ENCODE data around the gene FAIM. TPM values are rescaled to one million over a fixed set of nuclear protein-coding genes. Genes with fewer than 3 reads are reported as not detected.
"Not testable (repeated sequence)": the region's sequence is repeated elsewhere in the genome, so short reads cannot be mapped to it uniquely, and the experiment has no call there.

The FAIM gene
- total and polyA plus RNA-seq, 2 donors (not counting 3 experiments of a cell fraction or from before 2014, with no cell fraction given), result 2.3 to 11.9 TPM

DNA sequence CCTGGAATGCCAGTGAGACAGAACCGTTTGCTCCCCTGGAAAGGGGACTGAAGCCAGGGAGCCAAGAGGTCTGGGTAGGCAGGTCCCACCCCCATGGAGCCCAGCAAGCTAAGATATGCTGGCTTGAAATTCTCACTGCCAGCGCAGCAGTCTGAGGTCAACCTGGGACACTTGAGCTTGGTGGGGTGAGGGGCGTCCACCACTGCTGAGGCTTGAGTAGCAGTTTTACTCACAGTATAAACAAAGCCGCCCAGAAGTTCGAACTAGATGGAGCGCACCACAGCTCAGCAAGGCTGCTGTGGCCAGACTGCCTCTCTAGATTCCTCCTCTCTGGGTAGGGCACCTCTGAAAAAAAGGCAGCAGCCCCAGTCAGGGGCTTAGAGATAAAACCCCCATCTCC is 48.1 kb upstream of the FAIM start:
- Histone ChIP-seq H4K20me1 (replicated peaks; ENCODE audit: control insufficient read depth, extremely low read depth, insufficient read depth, low read length) (no peaks in the 10 kb centered on the region), H3K9me3 (replicated peaks; ENCODE audit: control insufficient read depth, insufficient read depth, low read length) (no peaks in the 10 kb centered on the region), H3K36me3 (ENCODE audit: control insufficient read depth in 2 of 2, extremely low read depth in 1 of 2, insufficient read depth in 2 of 2, low read length in 2 of 2) (no peaks in the 10 kb centered on the region), H2AFZ (ENCODE audit: low read depth, low read length) (no peak overlapping the region), H3K27ac (ENCODE audit: insufficient read depth, low read depth, low read length) (no peak overlapping the region), H3K27me3 (ENCODE audit: control insufficient read depth in 2 of 2, insufficient read depth in 2 of 2, low read length in 2 of 2) (no peaks in the 10 kb centered on the region), H3K4me3 (replicated peaks in 1 of 3; ENCODE audit: insufficient read depth in 1 of 3, low read depth in 1 of 3, low read length in 3 of 3) (no peak overlapping the region), H3K79me2 (ENCODE audit: control insufficient read depth, insufficient read depth, low read length) (no peaks in the 10 kb centered on the region), H3K4me1 (ENCODE audit: control insufficient read depth, extremely low read depth, insufficient read depth, low read length) (no peaks in the 10 kb centered on the region), H3K9ac (replicated peaks; ENCODE audit: extremely low read depth, insufficient read depth, low read length) (no peak overlapping the region), H3K9me1 (replicated peaks; ENCODE audit: control insufficient read depth, extremely low read depth, insufficient read depth, low read length) (no peaks in the 10 kb centered on the region), H3K4me2 (ENCODE audit: insufficient read depth, low read length) (no peak overlapping the region)
- FAIRE-seq (no peak), DNase-seq (ENCODE audit: low read depth, low spot score) (no peak)
- dilution Hi-C loops (cut with MboI; ENCODE audit: extremely low pct_ligation_motif_present, low sequenced_read_pairs), result no loop called here
- CTCF ChIA-PET, result interaction anchor here (1.1 kb wide), 1 partner anchor 363 kb away, joined by 3 read pairs; no protein-coding TSS in a partner anchor
- POLR2A ChIA-PET, result no interaction called here
- intact Hi-C loops (cut with micrococcal nuclease), result no loop called here
- no TSS peak for BruUV-seq (replicated peaks)
- TF ChIP-seq EZH2 (IDR thresholded peaks at IDR 0.05; ENCODE audit: borderline replicate concordance, low read depth, low read length, severe bottlenecking), result no peak
- TF ChIP-seq POLR2AphosphoS5 (IDR thresholded peaks at IDR 0.05; ENCODE audit: insufficient read depth, low read depth, low read length), result no peak
- TF ChIP-seq JUN (IDR thresholded peaks at IDR 0.05; ENCODE audit: borderline replicate concordance, insufficient read depth, insufficient read length, low read depth), result no peak
- TF ChIP-seq, protein P1, sequence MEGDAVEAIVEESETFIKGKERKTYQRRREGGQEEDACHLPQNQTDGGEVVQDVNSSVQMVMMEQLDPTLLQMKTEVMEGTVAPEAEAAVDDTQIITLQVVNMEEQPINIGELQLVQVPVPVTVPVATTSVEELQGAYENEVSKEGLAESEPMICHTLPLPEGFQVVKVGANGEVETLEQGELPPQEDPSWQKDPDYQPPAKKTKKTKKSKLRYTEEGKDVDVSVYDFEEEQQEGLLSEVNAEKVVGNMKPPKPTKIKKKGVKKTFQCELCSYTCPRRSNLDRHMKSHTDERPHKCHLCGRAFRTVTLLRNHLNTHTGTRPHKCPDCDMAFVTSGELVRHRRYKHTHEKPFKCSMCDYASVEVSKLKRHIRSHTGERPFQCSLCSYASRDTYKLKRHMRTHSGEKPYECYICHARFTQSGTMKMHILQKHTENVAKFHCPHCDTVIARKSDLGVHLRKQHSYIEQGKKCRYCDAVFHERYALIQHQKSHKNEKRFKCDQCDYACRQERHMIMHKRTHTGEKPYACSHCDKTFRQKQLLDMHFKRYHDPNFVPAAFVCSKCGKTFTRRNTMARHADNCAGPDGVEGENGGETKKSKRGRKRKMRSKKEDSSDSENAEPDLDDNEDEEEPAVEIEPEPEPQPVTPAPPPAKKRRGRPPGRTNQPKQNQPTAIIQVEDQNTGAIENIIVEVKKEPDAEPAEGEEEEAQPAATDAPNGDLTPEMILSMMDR (IDR thresholded peaks at IDR 0.05; ENCODE audit: extremely low read depth in 1 of 2, insufficient read depth in 1 of 2, low read depth in 1 of 2, low read length in 2 of 2), result no peak
- TF ChIP-seq MYC (IDR thresholded peaks at IDR 0.05; ENCODE audit: low read depth, low read length), result no peak
- no peak for TF ChIP-seq FOS (IDR thresholded peaks at IDR 0.05; ENCODE audit: borderline replicate concordance, insufficient read depth, low read length)
- TF ChIP-seq POLR2A (IDR thresholded peaks at IDR 0.05; ENCODE audit: low read depth, low read length), result no peak
- TF ChIP-seq, protein P2, sequence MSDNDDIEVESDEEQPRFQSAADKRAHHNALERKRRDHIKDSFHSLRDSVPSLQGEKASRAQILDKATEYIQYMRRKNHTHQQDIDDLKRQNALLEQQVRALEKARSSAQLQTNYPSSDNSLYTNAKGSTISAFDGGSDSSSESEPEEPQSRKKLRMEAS (IDR thresholded peaks at IDR 0.05; ENCODE audit: insufficient read depth, insufficient read length), result no peak
- TF ChIP-seq GATA2 (IDR thresholded peaks at IDR 0.05; ENCODE audit: insufficient read depth, insufficient read length, low read depth, low read length), result no peak

DNA sequence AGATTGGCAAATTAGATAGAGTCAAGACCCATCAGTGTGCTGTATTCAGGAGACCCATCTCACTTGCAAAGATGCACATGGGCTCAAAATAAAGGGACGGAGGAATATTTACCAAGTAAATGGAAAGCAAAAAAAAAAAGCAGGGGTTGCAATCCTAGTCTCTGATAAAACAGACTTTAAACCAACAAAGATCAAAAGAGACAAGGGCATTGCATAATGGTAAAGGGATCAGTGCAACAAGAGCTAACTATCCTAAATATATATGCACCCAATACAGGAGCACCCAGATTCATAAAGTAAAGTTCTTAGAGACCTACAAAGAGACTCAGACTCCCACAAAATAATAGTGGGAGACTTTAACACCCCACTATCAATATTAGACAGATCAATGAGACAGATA is 45.7 kb upstream of the FAIM start:
- dilution Hi-C loops (cut with MboI; ENCODE audit: extremely low pct_ligation_motif_present, low sequenced_read_pairs), result not testable (repeated sequence)

DNA sequence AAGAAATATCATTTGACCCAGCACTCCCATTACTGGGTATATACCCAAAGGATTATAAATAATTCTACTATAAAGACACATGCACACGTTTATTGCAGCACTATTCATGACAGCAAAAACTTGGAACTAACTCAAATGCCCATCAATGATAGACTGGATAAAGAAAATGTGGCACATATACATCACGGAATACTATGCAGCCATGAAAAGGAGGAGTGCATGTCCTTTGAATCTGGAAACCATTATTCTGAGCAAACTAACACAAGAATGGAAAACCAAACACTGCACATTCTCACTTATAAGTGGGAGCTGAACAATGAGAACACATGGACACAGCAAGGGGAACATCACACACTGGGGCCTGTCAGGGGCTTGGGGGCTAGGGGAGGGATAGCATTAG is 42.3 kb upstream of the FAIM start:
- H3K9me1 ChIP-seq (replicated peaks; ENCODE audit: control insufficient read depth, extremely low read depth, insufficient read depth, low read length); H3K4me3 ChIP-seq (replicated peaks in 1 of 3; ENCODE audit: insufficient read depth in 1 of 3, low read depth in 1 of 3, low read length in 3 of 3); DNase-seq (ENCODE audit: low read depth, low spot score); H3K9ac ChIP-seq (replicated peaks; ENCODE audit: extremely low read depth, insufficient read depth, low read length); H3K79me2 ChIP-seq (ENCODE audit: control insufficient read depth, insufficient read depth, low read length); POLR2A ChIA-PET; H3K36me3 ChIP-seq (ENCODE audit: control insufficient read depth in 2 of 2, extremely low read depth in 1 of 2, insufficient read depth in 2 of 2, low read length in 2 of 2); H3K4me1 ChIP-seq (ENCODE audit: control insufficient read depth, extremely low read depth, insufficient read depth, low read length); dilution Hi-C loops (cut with MboI; ENCODE audit: extremely low pct_ligation_motif_present, low sequenced_read_pairs); H3K27me3 ChIP-seq (ENCODE audit: control insufficient read depth in 2 of 2, insufficient read depth in 2 of 2, low read length in 2 of 2); BruUV-seq (replicated peaks); H3K9me3 ChIP-seq (replicated peaks; ENCODE audit: control insufficient read depth, insufficient read depth, low read length); FAIRE-seq; H3K4me2 ChIP-seq (ENCODE audit: insufficient read depth, low read length); intact Hi-C loops (cut with micrococcal nuclease); H2AFZ ChIP-seq (ENCODE audit: low read depth, low read length); H3K27ac ChIP-seq (ENCODE audit: insufficient read depth, low read depth, low read length); H4K20me1 ChIP-seq (replicated peaks; ENCODE audit: control insufficient read depth, extremely low read depth, insufficient read depth, low read length): not testable (repeated sequence)
- CTCF ChIA-PET, result interaction anchor here (0.6 to 0.7 kb wide), 2 partner anchors 349 to 359 kb away, joined by 3 read pairs; no protein-coding TSS in a partner anchor

More for the DNA sequence above, 45.7 kb upstream of the FAIM start:
- H3K4me1 ChIP-seq (ENCODE audit: control insufficient read depth, extremely low read depth, insufficient read depth, low read length); H4K20me1 ChIP-seq (replicated peaks; ENCODE audit: control insufficient read depth, extremely low read depth, insufficient read depth, low read length); H3K9me1 ChIP-seq (replicated peaks; ENCODE audit: control insufficient read depth, extremely low read depth, insufficient read depth, low read length); H3K9ac ChIP-seq (replicated peaks; ENCODE audit: extremely low read depth, insufficient read depth, low read length); H3K9me3 ChIP-seq (replicated peaks; ENCODE audit: control insufficient read depth, insufficient read depth, low read length); DNase-seq (ENCODE audit: low read depth, low spot score); BruUV-seq (replicated peaks); H3K4me2 ChIP-seq (ENCODE audit: insufficient read depth, low read length); H3K27me3 ChIP-seq (ENCODE audit: control insufficient read depth in 2 of 2, insufficient read depth in 2 of 2, low read length in 2 of 2); CTCF ChIA-PET; H3K27ac ChIP-seq (ENCODE audit: insufficient read depth, low read depth, low read length); H3K36me3 ChIP-seq (ENCODE audit: control insufficient read depth in 2 of 2, extremely low read depth in 1 of 2, insufficient read depth in 2 of 2, low read length in 2 of 2); FAIRE-seq; H2AFZ ChIP-seq (ENCODE audit: low read depth, low read length); intact Hi-C loops (cut with micrococcal nuclease); H3K79me2 ChIP-seq (ENCODE audit: control insufficient read depth, insufficient read depth, low read length); H3K4me3 ChIP-seq (replicated peaks in 1 of 3; ENCODE audit: insufficient read depth in 1 of 3, low read depth in 1 of 3, low read length in 3 of 3): not testable (repeated sequence)
- POLR2A ChIA-PET, result interaction anchor here (0.6 kb wide), 1 partner anchor 783 kb away, joined by 3 read pairs; no protein-coding TSS in a partner anchor

Data from endothelial cell of umbilical vein (primary cell).